NB4 (cell line): ENCODE data around the gene XRCC1.

Experiments
- CTCF ChIP-seq: IDR thresholded peaks from one replicate; pipeline ENCODE4 v1.5.1; 2012; ENCODE audit warnings: low read depth, low read length
- POLR2A ChIP-seq: IDR thresholded peaks from 2 replicates; pipeline ENCODE4 v1.6.1; 2011; ENCODE audit warnings: mild to moderate bottlenecking; ENCODE audit not compliant: insufficient read length; ENCODE audit errors: extremely low read depth

DNA sequence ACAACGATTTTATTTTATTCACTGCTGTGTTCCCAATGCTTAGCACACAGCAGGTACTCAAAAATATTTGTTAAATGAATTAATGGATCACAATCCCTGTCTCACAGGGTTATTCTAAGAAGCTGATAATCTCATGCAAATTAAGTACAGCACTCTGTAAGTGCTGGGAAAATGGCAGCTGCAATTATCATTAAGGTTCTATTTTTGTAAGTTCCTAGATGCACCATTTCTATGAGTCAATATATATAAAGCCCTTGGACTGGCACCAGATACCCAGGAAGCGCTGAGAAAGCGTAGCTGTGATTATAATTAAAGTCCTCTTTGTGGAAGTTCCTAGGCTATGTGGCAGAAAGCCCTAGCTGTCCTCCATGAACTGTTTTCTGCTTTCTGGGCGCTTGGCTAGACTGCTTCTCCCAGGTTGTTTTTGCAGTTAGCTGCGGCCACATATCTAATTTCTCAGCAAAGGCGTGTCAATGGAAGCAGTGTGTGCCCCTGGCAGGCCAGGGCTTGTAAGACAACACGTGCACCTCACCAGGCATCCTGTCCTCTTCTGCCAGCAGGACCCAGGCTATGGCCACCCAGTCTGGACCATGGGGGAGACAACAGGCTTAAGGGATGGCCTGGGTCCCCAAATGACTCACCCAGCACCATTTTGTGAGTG lies 31.4 kb upstream of the XRCC1 start:
- TF ChIP-seq CTCF (no peak), POLR2A (no peak)
